GM18868 (cell line): Measurements from ENCODE around the gene OTUD1.
"Not testable (repeated sequence)": the region's sequence is repeated elsewhere in the genome, so short reads cannot be mapped to it uniquely, and the experiment has no call there.

ENCODE experiments used
- ATAC-seq: cut with Tn5 transposase; IDR thresholded peaks from one replicate; pipeline ENCODE4 v1.9.1; 2021; ENCODE audit warnings: mild to moderate bottlenecking, moderate library complexity; ENCODE audit not compliant: unreplicated experiment

The OTUD1 gene

GRCh38 chr10:23438547-23439451, at the start of gene OTUD1:
OTUD1 (plus strand) TSS chr10:23439075; CDS start chr10:23439458, 383 bp downstream.
- peak; percentile 83 for ATAC-seq

- ATAC-seq, result not testable (repeated sequence)
Measured at GRCh38 chr10:23390408-23390807, 48.5 kb upstream of the OTUD1 start.

- no peak for ATAC-seq
Measured at GRCh38 chr10:23390809-23391208, 48.1 kb upstream of the OTUD1 start.

- ATAC-seq, result no peak
Measured at GRCh38 chr10:23391821-23392220, 47.1 kb upstream of the OTUD1 start.

- no peak for ATAC-seq
Measured at GRCh38 chr10:23395017-23395416, 43.9 kb upstream of the OTUD1 start.

GRCh38 chr10:23396695-23397094, 42.2 kb upstream of the OTUD1 start:
- ATAC-seq, result no peak

- no peak for ATAC-seq
Measured at GRCh38 chr10:23399701-23400144, 39.2 kb upstream of the OTUD1 start.

GRCh38 chr10:23402856-23403255, 36.0 kb upstream of the OTUD1 start:
- no peak for ATAC-seq

GRCh38 chr10:23403278-23403677, 35.6 kb upstream of the OTUD1 start:
- no peak for ATAC-seq

- ATAC-seq, result no peak
Measured at GRCh38 chr10:23403719-23404118, 35.2 kb upstream of the OTUD1 start.

- ATAC-seq, result no peak
Measured at GRCh38 chr10:23404461-23404980, 34.4 kb upstream of the OTUD1 start.

- ATAC-seq, result no peak
Measured at GRCh38 chr10:23405540-23405939, 33.3 kb upstream of the OTUD1 start.

GRCh38 chr10:23406409-23406808, 32.5 kb upstream of the OTUD1 start:
- ATAC-seq, result no peak

GRCh38 chr10:23408330-23408976, 30.4 kb upstream of the OTUD1 start:
- ATAC-seq, result no peak

- peak; percentile 42 for ATAC-seq
Measured at GRCh38 chr10:23412223-23412622, 26.7 kb upstream of the OTUD1 start.

GRCh38 chr10:23413629-23414089, 25.2 kb upstream of the OTUD1 start:
- peak; percentile 94 for ATAC-seq

GRCh38 chr10:23414658-23415057, 24.2 kb upstream of the OTUD1 start:
- ATAC-seq, result no peak

- no peak for ATAC-seq
Measured at GRCh38 chr10:23417254-23417653, 21.6 kb upstream of the OTUD1 start.

GRCh38 chr10:23418051-23418681, 20.7 kb upstream of the OTUD1 start:
- no peak for ATAC-seq

- no peak for ATAC-seq
Measured at GRCh38 chr10:23419201-23419600, 19.7 kb upstream of the OTUD1 start.

- no peak for ATAC-seq
Measured at GRCh38 chr10:23419655-23420329, 19.1 kb upstream of the OTUD1 start.
